ENCODE measurements around the gene OR2C3.

DNA sequence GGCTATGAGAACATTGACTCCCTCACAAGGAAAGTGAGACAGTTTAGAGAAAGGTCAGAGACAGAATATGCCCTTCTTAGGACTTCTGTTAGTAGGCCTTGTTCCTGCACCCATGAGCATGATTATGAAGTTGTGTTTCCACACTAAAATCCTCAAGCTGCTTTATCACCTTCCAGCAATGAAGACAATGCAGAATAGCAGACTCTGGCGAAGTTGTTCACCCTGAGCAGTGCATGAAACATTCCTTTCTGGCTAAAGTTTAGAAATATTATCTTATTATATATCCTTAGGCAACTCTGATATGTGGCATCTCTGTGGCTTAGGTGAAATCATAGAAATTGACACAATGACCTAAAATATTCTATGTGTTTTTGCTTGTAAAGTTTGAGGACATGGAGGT lies 38.0 kb upstream of the OR2C3 start:
- TF ChIP-seq, protein P1, sequence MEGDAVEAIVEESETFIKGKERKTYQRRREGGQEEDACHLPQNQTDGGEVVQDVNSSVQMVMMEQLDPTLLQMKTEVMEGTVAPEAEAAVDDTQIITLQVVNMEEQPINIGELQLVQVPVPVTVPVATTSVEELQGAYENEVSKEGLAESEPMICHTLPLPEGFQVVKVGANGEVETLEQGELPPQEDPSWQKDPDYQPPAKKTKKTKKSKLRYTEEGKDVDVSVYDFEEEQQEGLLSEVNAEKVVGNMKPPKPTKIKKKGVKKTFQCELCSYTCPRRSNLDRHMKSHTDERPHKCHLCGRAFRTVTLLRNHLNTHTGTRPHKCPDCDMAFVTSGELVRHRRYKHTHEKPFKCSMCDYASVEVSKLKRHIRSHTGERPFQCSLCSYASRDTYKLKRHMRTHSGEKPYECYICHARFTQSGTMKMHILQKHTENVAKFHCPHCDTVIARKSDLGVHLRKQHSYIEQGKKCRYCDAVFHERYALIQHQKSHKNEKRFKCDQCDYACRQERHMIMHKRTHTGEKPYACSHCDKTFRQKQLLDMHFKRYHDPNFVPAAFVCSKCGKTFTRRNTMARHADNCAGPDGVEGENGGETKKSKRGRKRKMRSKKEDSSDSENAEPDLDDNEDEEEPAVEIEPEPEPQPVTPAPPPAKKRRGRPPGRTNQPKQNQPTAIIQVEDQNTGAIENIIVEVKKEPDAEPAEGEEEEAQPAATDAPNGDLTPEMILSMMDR (IDR thresholded peaks at IDR 0.05; ENCODE audit: low read length) = no peak
- TF ChIP-seq EZH2 (IDR thresholded peaks at IDR 0.05; ENCODE audit: borderline replicate concordance, low read length) = no peak
